ENCODE data around the gene KIAA2012.

- TF ChIP-seq POLR2AphosphoS5 (IDR thresholded peaks at IDR 0.05) (no peak), CTCF (IDR thresholded peaks at IDR 0.05) (no peak), POLR2A (IDR thresholded peaks at IDR 0.05) (no peak)
These were observed 49.1 kb downstream of the KIAA2012 start for GRCh38 chr2:202122163-202122540.

Measured in prostate gland (tissue), 2 donors.